ENCODE results near the gene CMTM2. TPM values are rescaled to one million over a fixed set of nuclear protein-coding genes. Genes with fewer than 3 reads are reported as not detected.

Gene CMTM2
- polyA plus RNA-seq (ENCODE audit: insufficient read length in 12 of 12): under 1 TPM in 10 of 12 donors, not detected in 2; 0.21 to 0.66 (median 0.46) TPM
- long read RNA-seq, donor 1: 0 reads
- long read RNA-seq, donor 2: 0 reads
- long read RNA-seq, donor 3: 0 reads
- long read RNA-seq, donor 4: 0 reads
- long read RNA-seq, donor 5: 0 reads
- long read RNA-seq, donor 6: 0 reads
- long read RNA-seq, donor 7: 0 reads
- long read RNA-seq, donor 8: 0 reads
- long read RNA-seq, donor 9: 0 reads
- long read RNA-seq, donor 10: 0 reads
- long read RNA-seq, donor 11: 0 reads

GRCh38 chr16:66578651-66579531 is at the start of gene CMTM2:
CMTM2 (plus strand) TSS chr16:66579463; CDS start chr16:66579608, 145 bp downstream.
- no peak for DNase-seq

GRCh38 chr16:66529475-66529874 is 49.8 kb upstream of the CMTM2 start:
- DNase-seq: no peak

- no peak for DNase-seq
Observed at GRCh38 chr16:66534376-66534799, 44.9 kb upstream of the CMTM2 start.

- DNase-seq: no peak
Observed at GRCh38 chr16:66536525-66536924, 42.7 kb upstream of the CMTM2 start.

- DNase-seq: no peak
Observed at GRCh38 chr16:66537236-66537635, 42.0 kb upstream of the CMTM2 start.

GRCh38 chr16:66538910-66539309 is 40.4 kb upstream of the CMTM2 start:
- no peak for DNase-seq

- DNase-seq: no peak
Observed at GRCh38 chr16:66539623-66540469, 39.4 kb upstream of the CMTM2 start.

- no peak for DNase-seq
Observed at GRCh38 chr16:66541388-66542355, 37.6 kb upstream of the CMTM2 start.

GRCh38 chr16:66542396-66542795 is 36.9 kb upstream of the CMTM2 start:
- no peak for DNase-seq

GRCh38 chr16:66543541-66543940 is 35.7 kb upstream of the CMTM2 start:
- DNase-seq: no peak

- no peak for DNase-seq
Observed at GRCh38 chr16:66544016-66544757, 35.1 kb upstream of the CMTM2 start.

- DNase-seq: no peak
Observed at GRCh38 chr16:66547101-66547989, 31.9 kb upstream of the CMTM2 start.

GRCh38 chr16:66548068-66548467 is 31.2 kb upstream of the CMTM2 start:
- DNase-seq: no peak

- DNase-seq: no peak
Observed at GRCh38 chr16:66548868-66549267, 30.4 kb upstream of the CMTM2 start.

GRCh38 chr16:66549284-66550131 is 29.8 kb upstream of the CMTM2 start, which contains the start of gene TK2:
TK2 (minus strand) TSS chr16:66550122; CDS start chr16:66550061, 61 bp downstream.
- DNase-seq: peak; percentile 82

- DNase-seq: peak; percentile 49
Observed at GRCh38 chr16:66551348-66551759, 27.9 kb upstream of the CMTM2 start.

GRCh38 chr16:66551788-66552285 is 27.4 kb upstream of the CMTM2 start:
- DNase-seq: peak; percentile 7
